Measurements from ENCODE around the gene CRELD2. TPM values are rescaled to one million over a fixed set of nuclear protein-coding genes. Genes with fewer than 3 reads are reported as not detected.

Gene CRELD2
- total and polyA plus RNA-seq, 2 of the 4 experiments (the other 2 are of a cell fraction) = 36.2 to 70.7 TPM

DNA sequence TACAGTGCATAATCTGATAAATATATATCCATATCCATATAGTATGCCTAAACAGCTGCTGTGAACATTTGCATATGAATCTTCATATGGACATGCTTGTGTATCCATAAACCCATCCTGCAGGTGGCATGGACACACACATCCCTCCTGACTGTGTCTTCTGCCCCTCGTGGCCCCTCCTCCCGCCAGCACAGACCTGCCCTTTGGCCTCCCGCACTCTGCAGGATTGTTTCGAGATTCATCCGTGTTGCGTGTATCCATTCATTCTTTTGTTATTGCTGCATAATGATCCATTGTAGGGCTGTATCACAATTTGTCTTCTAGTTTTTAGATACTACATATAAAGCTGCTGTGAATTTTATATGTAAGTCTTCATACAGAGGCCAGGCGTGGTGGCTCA, 40.8 kb upstream of the CRELD2 start:
- dilution Hi-C loops (cut with HindIII; ENCODE audit: low sequenced_read_pairs, unreplicated experiment) = no loop called here
- Histone ChIP-seq H3K27ac (ENCODE audit: insufficient read depth, low read length) (no peak overlapping the region), H2BK15ac (ENCODE audit: low read depth, low read length) (no peak overlapping the region), H3K4me3 (ENCODE audit: insufficient read depth, low read depth, low read length) (no peak overlapping the region), H3K4ac (ENCODE audit: low read depth, low read length) (no peak overlapping the region), H3K23ac (ENCODE audit: low read depth, low read length) (no peak overlapping the region), H3K4me2 (ENCODE audit: low read depth, low read length) (no peak overlapping the region), H3K14ac (replicated peaks; ENCODE audit: low read depth, low read length) (no peak overlapping the region), H2BK20ac (ENCODE audit: low read depth, low read length) (no peak overlapping the region), H4K91ac (ENCODE audit: insufficient read depth, low read depth, low read length) (no peak overlapping the region), H4K20me1 (ENCODE audit: insufficient read depth, low read length) (peaks cover 49% of the 10 kb centered on the region), H2BK120ac (ENCODE audit: low read depth, low read length) (no peak overlapping the region), H3K27me3 (ENCODE audit: control insufficient read depth, insufficient read depth, low read length) (no peaks in the 10 kb centered on the region), H2BK5ac (ENCODE audit: low read depth, low read length, poor library complexity, severe bottlenecking) (no peak overlapping the region), H3K9me3 (ENCODE audit: control insufficient read depth, insufficient read depth, low read length) (peaks cover 2% of the 10 kb centered on the region; the same call in 1 of the 2 replicates), H2AK9ac (replicated peaks; ENCODE audit: low read depth, low read length, poor library complexity) (no peak overlapping the region), H3K36me3 (ENCODE audit: control insufficient read depth, insufficient read depth, low read length) (peaks cover 7% of the 10 kb centered on the region), H3K4me1 (ENCODE audit: control insufficient read depth, insufficient read depth, low read length) (peaks cover 3% of the 10 kb centered on the region; the same call in 1 of the 2 replicates), H2AFZ (replicated peaks; ENCODE audit: low read length, poor library complexity) (no peak overlapping the region), H3K9ac (ENCODE audit: low read depth, low read length) (no peak overlapping the region), H4K5ac (ENCODE audit: low read depth, low read length) (no peak overlapping the region), H3K56ac (ENCODE audit: extremely low read depth, insufficient read depth, low read length) (no peak overlapping the region), H3K9me1 (ENCODE audit: insufficient read depth, low read length) (peaks cover 14% of the 10 kb centered on the region), H3K18ac (ENCODE audit: low read depth, low read length) (no peak overlapping the region), H3K79me1 (ENCODE audit: low read depth in 1 of 2, low read length in 2 of 2) (peaks cover 26 to 58% of the 10 kb centered on the region in 2 experiments), H4K8ac (ENCODE audit: low read depth in 2 of 2, low read length in 2 of 2) (no peak overlapping the region), H2AK5ac (ENCODE audit: low read depth, low read length) (no peak overlapping the region)
- no peak for DNase-seq
- CTCF ChIA-PET = no interaction called here
- no peak for ATAC-seq (ENCODE audit: low read depth)
- no TSS peak for BruUV-seq (replicated peaks)
- WGBS, 2 experiments (ENCODE audit: extremely low coverage in 2 of 2, insufficient read length in 1 of 2) = no CpG with 5 or more reads among the region's 7 CpGs
- in situ Hi-C loops (cut with MboI; ENCODE audit: low sequenced_read_pairs) = no loop called here
- TF ChIP-seq MXI1 (IDR thresholded peaks at IDR 0.05; ENCODE audit: borderline replicate concordance, low read depth, low read length) (no peak), RFX5 (IDR thresholded peaks at IDR 0.05; ENCODE audit: low read depth, low read length) (no peak), MAFK (IDR thresholded peaks at IDR 0.05; ENCODE audit: low read depth, low read length) (no peak), POLR2A (IDR thresholded peaks at IDR 0.05; ENCODE audit: low read depth, low read length) (no peak), RCOR1 (IDR thresholded peaks at IDR 0.05; ENCODE audit: insufficient replicate concordance, low read length) (no peak), MAZ (IDR thresholded peaks at IDR 0.05; ENCODE audit: borderline replicate concordance, low read depth, low read length) (no peak), CEBPB (IDR thresholded peaks at IDR 0.05; ENCODE audit: low read depth, low read length) (no peak), CHD1 (IDR thresholded peaks at IDR 0.05; ENCODE audit: low read depth, low read length) (no peak), RAD21 (IDR thresholded peaks at IDR 0.05; ENCODE audit: low read length) (no peak), NFE2L2 (IDR thresholded peaks at IDR 0.05; ENCODE audit: low read depth, low read length) (no peak), BHLHE40 (IDR thresholded peaks at IDR 0.05; ENCODE audit: low read depth, low read length) (no peak), SMC3 (IDR thresholded peaks at IDR 0.05; ENCODE audit: low read depth, low read length) (no peak), FOS (IDR thresholded peaks at IDR 0.05; ENCODE audit: low read depth, low read length) (no peak)
- TF ChIP-seq, protein P1, sequence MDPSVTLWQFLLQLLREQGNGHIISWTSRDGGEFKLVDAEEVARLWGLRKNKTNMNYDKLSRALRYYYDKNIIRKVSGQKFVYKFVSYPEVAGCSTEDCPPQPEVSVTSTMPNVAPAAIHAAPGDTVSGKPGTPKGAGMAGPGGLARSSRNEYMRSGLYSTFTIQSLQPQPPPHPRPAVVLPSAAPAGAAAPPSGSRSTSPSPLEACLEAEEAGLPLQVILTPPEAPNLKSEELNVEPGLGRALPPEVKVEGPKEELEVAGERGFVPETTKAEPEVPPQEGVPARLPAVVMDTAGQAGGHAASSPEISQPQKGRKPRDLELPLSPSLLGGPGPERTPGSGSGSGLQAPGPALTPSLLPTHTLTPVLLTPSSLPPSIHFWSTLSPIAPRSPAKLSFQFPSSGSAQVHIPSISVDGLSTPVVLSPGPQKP (IDR thresholded peaks at IDR 0.05; ENCODE audit: borderline replicate concordance, low read depth, low read length) = no peak
- TF ChIP-seq, protein P2, sequence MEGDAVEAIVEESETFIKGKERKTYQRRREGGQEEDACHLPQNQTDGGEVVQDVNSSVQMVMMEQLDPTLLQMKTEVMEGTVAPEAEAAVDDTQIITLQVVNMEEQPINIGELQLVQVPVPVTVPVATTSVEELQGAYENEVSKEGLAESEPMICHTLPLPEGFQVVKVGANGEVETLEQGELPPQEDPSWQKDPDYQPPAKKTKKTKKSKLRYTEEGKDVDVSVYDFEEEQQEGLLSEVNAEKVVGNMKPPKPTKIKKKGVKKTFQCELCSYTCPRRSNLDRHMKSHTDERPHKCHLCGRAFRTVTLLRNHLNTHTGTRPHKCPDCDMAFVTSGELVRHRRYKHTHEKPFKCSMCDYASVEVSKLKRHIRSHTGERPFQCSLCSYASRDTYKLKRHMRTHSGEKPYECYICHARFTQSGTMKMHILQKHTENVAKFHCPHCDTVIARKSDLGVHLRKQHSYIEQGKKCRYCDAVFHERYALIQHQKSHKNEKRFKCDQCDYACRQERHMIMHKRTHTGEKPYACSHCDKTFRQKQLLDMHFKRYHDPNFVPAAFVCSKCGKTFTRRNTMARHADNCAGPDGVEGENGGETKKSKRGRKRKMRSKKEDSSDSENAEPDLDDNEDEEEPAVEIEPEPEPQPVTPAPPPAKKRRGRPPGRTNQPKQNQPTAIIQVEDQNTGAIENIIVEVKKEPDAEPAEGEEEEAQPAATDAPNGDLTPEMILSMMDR (conservative IDR thresholded peaks at IDR 0.05; ENCODE audit: low read depth, low read length) = no peak
- TF ChIP-seq, protein P3, sequence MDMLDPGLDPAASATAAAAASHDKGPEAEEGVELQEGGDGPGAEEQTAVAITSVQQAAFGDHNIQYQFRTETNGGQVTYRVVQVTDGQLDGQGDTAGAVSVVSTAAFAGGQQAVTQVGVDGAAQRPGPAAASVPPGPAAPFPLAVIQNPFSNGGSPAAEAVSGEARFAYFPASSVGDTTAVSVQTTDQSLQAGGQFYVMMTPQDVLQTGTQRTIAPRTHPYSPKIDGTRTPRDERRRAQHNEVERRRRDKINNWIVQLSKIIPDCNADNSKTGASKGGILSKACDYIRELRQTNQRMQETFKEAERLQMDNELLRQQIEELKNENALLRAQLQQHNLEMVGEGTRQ (IDR thresholded peaks at IDR 0.05; ENCODE audit: low read depth, low read length) = no peak
- intact Hi-C loops (cut with micrococcal nuclease) = no loop called here
- POLR2A ChIA-PET (ENCODE audit: unreplicated experiment) = no interaction called here

All from IMR-90 (cell line).